Activated effector memory CD4-positive, alpha-beta T cell treated with anti-CD3 and anti-CD28 coated beads, Interleukin-2, amount 50 U/mL, for 16 hours (primary cell): ENCODE data around the gene DIAPH2.
"Not testable (repeated sequence)": the region's sequence is repeated elsewhere in the genome, so short reads cannot be mapped to it uniquely, and the experiment has no call there.

Source experiments
- DNase-seq: peaks from one replicate; pipeline ENCODE4 v3.0.0-alpha.2; 2020

The DIAPH2 gene

GRCh38 chrX:97401586-97402136 lies 717.0 kb downstream of the DIAPH2 start:
- DNase-seq: no peak

DNA sequence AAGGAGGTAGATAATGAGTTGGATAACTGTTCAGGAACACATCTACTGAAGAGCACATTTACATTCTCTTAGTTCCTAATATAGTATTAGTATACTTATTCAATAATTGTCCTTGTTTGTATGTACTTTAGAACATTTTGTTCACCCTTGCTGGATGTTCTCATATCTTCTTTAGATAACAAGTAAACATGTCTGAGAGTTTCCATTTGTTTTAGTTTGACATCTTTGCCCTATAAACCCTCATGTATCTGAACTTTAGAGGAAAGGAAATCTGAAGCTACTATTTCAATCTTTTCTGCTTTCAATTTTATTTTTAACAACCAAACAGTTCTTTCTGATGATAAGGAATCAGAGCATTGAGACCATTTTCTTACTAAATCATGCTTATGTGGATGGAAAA lies 717.7 kb downstream of the DIAPH2 start:
- no peak for DNase-seq

DNA sequence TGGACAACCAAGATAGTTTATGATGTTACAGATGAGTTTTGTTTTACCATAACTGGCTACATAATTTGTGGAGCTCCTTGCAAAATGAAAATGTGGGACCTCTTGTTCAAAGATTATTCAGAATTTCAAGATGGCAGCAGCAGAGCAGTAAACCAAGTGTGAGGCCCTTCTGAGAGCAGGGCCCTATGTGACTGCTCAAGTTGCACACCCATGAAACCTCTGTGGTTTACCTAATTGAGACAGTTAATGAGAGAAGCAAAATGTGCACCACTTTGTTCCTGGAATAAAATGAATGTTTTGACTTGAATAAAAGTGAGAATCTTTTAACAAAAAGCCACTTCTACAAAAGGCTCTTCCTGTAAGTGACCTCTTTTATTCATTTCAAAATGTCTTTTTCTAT lies 718.3 kb downstream of the DIAPH2 start:
- DNase-seq: no peak

- no peak for DNase-seq
Observed at GRCh38 chrX:97405031-97405660, 720.5 kb downstream of the DIAPH2 start.

DNA sequence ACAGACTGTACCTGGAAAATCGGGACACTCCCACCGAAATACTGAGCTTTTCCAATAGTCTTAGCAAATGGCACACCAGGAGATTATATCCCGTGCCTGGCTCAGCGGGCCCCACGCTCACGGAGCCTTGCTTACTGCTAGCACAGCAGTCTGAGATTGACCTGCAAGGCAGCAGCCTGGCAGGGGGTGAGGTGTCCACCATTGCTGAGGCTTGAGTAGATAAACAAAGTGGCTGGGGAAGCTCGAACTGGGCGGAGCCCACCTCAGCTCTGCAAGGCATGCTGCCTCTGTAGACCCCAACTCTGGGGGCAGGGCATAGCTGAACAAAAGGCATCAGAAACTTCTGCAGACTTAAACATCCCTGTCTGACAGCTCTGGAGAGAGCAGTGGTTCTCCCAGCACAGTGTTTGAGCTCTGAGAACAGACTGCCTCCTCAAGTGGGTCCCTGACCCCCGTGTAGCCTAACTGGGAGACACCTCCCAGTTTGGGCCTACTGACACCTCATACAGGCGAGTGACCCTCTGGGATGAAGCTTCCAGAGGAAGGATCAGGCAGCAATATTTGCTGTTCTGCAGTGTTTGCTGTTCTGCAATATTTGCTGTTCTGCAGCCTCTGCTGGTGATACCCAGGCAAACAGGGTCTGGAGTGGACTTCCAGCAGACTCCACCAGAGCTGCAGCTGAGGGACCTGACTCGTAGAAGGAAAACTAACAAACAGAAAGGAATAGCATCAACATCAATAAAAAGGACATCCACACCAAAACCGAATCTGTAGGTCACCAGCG lies 725.2 kb downstream of the DIAPH2 start:
- not testable (repeated sequence) for DNase-seq

DNA sequence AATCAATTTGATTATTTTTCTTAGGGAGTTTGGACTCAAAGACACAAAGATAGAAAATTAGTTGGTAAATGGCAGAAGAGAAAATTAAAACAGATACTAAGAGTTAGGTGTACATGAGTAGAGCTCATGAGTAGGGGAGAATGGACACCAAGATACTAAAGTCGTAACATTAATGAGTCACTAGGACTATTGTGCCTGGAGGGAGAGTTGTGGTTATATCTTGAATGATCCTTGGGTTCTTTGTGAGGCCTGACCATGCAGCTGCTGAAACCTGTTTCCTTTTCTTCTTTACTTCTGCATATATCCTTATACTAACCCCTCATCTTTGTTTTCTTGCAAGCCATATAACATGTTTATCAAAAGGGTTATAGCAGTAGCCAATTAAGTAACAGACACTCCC lies 731.8 kb downstream of the DIAPH2 start:
- DNase-seq: no peak

DNA sequence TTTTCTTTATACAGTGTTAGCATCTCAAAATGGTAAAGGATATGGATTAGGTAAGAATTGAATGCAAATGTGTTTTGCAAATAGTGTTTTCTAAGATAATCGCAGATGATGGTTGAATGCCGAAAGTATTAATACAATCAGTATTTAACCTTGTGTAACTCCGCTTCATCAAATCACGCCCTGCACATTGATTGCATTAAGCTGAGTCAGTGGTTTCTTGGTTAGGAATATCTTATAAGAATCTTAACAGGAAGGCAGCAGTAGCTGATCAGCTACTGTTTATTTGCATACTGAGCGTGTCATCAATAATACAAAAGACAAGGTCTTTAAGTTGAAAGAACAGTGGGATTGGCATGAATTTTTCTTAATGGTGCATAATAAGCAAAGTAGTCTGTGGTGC lies 744.5 kb downstream of the DIAPH2 start:
- no peak for DNase-seq

DNA sequence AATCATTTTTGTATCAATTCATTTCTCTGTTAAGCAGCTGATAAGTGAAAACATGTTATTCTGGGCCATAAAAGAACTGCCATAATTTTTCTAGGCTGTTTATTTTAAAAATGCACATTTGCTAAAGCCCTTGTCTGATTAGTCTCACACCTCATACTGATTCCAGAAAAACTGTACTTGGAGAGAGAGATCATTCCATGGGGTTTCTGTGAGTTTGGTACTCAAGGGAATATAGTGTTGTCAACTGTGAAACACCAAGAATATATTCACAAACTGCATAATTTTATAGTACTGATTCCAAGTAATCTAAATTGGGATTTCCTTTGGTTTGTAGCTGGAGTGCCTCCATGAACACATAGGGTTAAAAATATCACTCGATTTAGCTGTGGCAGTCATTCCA lies 746.6 kb downstream of the DIAPH2 start:
- DNase-seq: no peak

- no peak for DNase-seq
Observed at GRCh38 chrX:97446298-97446882, 761.7 kb downstream of the DIAPH2 start.

DNA sequence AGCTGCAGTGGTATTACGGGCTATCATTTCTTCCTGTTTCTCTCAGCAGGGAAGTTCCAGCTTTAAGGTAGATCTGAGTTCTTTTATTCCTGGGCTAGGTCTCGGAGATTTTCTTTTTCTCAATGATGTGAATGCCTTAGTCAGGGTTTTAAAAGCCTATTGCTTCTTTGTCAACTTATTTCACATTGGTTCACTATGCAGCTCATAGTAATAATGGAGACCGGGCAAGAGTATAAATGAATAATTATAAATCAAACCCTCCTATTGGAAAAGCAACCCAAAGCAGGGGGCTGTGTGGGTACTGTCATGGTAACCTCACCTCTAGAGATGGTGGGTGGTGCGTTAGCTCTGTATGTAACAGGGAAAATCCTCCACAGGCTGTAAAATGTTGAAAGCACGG lies 762.7 kb downstream of the DIAPH2 start:
- no peak for DNase-seq

DNA sequence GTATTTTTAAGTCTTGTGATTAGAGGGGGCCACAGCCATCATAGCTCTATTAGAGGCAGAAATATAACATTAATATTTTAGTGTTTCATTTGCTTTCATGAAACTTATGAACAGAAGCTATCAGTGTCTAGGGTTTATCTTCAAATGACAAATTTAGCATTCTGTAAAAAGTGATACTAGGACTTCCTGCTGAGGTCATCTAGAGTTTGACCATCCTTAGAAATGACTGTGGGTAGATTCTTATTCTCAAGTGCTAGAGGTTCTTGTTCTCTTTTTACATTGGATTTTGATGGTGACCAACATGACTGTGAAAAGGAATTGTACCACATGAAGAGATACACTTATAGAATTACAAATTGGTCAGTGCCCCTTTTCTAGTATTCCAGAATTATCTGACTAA lies 767.6 kb downstream of the DIAPH2 start:
- DNase-seq: no peak

DNA sequence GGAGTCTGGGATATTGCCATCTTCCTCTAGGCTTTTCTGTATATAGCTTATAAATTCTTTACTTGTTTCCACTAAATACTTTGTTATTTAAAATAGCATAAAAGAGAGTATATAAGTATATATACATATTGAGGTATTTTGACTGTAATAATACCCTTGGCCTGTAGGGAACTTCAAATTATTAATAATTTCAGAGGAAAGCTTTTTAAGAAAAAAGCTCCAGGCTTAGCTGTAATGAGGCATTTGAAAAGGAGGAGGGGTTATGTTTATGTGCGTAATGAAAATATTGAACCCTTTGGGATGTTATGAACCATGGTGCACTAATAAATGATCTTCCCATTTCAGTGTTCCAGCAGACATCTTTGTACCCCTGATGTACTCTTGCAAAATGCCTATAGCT lies 777.1 kb downstream of the DIAPH2 start:
- no peak for DNase-seq

DNA sequence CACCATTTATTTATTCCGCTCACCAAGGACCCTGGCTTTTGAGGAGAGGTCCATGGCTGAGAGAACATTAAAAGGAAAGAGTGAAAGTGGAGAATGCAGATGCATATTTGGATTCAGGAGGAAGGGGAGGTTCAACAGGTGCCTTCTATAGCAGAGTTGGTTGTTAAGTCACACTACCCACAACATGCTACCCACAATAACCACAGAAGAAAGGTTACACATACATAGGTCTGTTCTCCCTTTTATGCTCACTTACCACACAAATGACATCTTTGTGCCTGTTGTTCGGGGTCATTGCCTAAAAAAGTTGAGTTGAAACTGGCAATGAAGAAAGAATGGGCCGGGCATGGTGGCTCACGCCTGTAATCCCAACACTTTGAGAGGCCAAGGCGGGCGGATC lies 786.4 kb downstream of the DIAPH2 start:
- no peak for DNase-seq

GRCh38 chrX:97474933-97475332 lies 790.3 kb downstream of the DIAPH2 start:
- DNase-seq: no peak

- no peak for DNase-seq
Observed at GRCh38 chrX:97479106-97479890, 794.7 kb downstream of the DIAPH2 start.

GRCh38 chrX:97481228-97481627 lies 796.6 kb downstream of the DIAPH2 start:
- DNase-seq: no peak

GRCh38 chrX:97482666-97483300 lies 798.1 kb downstream of the DIAPH2 start:
- DNase-seq: no peak

DNA sequence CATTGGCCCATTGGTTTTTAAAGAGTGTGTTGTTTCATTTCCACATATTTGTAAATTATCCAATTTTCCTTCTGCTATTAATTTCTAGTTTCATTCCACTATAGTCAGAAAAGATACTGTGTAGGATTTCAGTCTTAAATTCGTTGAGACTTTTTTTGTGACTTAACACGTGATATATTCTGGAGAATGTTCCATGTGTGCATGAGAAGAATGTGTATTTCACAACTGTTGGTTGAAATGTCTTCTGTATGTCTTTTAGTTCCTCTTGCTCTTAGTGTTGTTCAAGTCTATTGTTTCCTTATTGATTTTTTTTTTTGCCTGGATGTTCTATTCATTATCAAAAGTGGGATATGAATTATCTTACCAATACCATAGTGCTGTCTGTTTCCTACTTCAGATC lies 806.0 kb downstream of the DIAPH2 start:
- DNase-seq: no peak

- DNase-seq: no peak
Observed at GRCh38 chrX:97494756-97495372, 810.2 kb downstream of the DIAPH2 start.

GRCh38 chrX:97498093-97498492 lies 813.5 kb downstream of the DIAPH2 start:
- DNase-seq: no peak

GRCh38 chrX:97504431-97504830 lies 819.8 kb downstream of the DIAPH2 start:
- no peak for DNase-seq

- no peak for DNase-seq
Observed at GRCh38 chrX:97517763-97518162, 833.1 kb downstream of the DIAPH2 start.
